ENCODE results near the gene CCDC34.
"Not testable (repeated sequence)": the region's sequence is repeated elsewhere in the genome, so short reads cannot be mapped to it uniquely, and the experiment has no call there.

The CCDC34 gene

DNA sequence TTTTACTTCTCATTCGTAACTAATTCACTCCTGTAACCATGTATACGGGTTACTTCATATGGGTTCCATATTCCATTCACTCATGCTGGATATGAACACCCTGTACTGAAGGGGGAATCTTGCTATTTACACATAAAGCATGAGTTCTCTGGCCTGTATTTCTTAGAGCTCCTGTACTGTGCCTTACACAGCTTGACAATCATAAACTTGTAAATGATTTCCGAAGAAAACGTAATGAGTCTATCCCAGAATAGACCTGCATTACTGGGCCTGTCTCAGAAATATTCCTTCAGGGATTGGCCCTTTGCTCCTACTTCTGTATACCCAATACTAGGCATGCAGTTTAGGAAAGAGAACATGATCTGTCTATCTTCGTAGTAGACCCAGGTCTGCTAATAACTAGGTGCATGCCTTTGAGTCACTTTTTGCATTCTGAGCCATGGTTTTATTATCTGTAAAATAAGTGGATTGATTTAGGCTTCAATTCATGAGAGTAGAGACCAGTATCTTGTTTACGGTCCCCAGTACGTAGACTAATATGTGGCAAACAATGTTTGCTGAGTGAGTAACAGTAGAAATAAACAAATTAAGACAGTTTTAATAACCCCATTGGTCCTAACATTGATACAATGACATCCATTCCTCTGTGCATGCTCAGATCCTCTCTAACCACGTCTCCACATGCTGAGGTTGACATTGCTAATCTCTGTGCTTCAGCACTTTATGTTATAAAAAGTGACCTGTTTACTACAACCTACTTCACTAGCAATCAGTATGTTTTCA is 1.2 kb downstream of the CCDC34 start:
- no peak for DNase-seq

GRCh38 chr11:27358296-27358695 is 4.7 kb downstream of the CCDC34 start:
- no peak for DNase-seq

- DNase-seq = no peak
Measured at GRCh38 chr11:27357250-27357649, 5.8 kb downstream of the CCDC34 start.

- no peak for DNase-seq
Measured at GRCh38 chr11:27356624-27357222, 6.3 kb downstream of the CCDC34 start.

GRCh38 chr11:27355575-27356104 is 7.4 kb downstream of the CCDC34 start:
- DNase-seq = no peak

- no peak for DNase-seq
Measured at GRCh38 chr11:27354359-27354965, 8.6 kb downstream of the CCDC34 start.

- DNase-seq = no peak
Measured at GRCh38 chr11:27353593-27354358, 9.2 kb downstream of the CCDC34 start.

DNA sequence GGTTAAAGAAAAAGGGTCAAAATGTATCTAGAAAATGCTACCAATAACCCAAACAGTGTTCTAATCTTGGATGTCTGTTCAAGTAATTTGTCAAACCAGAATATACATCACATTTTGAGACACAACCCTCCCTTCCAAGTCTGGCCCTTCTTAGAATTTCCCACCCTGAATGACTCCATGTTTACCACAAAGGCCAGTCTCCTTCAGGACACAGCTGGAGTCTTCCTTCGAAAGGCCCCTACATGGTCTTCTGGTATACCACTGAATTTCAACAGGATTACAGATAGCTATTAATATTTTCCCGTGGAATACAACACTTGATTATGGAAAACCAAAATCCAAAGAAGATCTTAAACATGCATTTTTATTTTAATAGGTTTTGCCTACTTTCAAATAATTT is 10.2 kb downstream of the CCDC34 start:
- no peak for DNase-seq

DNA sequence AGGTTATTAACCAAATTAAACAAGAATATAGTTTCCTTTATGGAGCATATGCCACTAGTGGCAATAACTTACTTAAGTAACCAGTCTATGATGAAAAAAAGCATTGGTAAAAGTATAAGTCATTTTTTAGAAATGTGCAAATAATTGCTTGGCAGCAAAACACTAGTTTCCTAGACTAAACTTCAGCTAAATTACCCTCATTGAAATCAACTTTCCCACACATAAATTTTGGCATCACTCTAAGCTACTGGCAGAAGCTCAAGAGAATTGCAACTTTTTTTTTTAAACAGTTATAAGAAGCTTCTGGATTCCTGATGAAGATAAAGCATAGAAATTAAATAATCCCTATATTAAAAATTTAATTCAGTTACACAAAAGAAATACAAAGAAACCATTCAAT is 12.5 kb downstream of the CCDC34 start:
- no peak for DNase-seq

GRCh38 chr11:27349919-27350318 is 13.1 kb downstream of the CCDC34 start:
- DNase-seq = no peak

DNA sequence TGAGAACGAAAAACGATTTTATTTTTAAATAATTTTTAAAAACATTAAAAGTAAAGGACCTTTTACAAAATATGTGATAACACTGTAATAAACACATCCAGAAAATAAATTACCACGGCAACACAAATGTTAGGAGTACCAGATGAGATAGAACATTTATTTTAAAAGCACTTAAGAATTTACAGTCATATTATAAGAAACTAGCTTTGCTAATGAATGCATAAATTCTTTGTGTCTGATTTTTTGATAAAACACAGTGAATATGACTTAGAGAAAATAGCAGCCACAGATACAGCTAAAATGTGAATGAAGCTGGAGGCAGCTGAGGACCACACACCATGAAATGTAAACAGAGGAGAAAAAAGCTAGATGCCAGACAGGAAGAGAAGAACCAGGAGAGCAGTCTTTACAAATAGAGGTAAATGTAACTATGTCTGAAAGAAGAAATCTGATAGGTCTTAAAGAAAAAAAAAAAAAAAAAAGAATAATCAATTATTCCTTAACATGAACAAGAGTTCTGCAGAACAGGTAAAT is 14.6 kb downstream of the CCDC34 start:
- no peak for DNase-seq

- DNase-seq = no peak
Measured at GRCh38 chr11:27347359-27348339, 15.4 kb downstream of the CCDC34 start.

- no peak for DNase-seq
Measured at GRCh38 chr11:27339941-27340340, 23.1 kb downstream of the CCDC34 start.

GRCh38 chr11:27334764-27335163 is 28.3 kb downstream of the CCDC34 start:
- not testable (repeated sequence) for DNase-seq

DNA sequence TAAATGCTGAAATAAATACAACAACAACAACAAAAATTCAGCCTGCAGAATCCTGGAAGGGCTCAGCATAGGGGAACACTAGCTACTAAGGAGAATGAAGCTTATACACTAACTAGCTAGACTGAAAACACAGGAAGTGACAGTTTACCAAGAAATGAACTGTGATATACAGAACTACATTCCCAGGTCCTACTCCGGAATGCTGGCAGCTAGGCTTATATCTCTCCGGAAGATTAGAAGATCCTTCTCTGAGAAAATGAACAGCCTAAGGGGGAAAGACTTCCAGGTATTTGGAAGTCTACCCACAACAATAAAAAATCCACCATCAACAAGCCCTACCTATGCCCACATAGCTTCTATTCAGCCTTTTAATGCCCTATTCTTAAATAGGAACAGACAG is 31.0 kb downstream of the CCDC34 start:
- DNase-seq = no peak

DNA sequence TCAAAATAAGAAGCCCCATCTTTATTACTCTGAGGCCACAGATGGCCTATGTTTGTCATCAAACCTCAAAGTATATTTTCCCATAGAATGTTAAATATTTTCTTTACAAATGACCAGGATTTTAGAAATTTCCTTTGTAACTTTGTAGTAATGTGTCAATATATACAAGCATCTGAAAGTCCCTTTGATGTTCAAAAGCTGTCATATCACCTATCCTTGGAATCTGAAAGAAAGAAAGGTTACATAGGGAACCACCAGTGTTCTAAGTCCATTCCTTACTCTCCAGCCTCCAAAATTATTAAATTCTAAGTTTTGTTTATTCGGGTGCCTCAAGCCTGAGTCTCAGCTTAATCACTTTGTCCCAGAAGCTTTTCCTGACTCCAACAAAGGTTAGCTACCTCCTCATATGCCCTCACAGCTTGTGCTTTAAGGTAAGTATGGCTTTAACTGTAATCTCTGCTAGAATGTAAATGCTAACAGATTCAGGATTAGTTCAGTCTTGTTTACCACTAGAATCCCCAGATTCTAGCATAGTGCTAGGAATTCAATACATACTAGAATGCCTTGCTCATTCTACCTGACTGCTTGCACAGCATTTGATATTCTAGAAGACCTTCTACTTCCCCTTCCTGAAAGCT is 32.3 kb downstream of the CCDC34 start:
- no peak for DNase-seq

GRCh38 chr11:27329867-27330632 is 33.0 kb downstream of the CCDC34 start:
- no peak for DNase-seq

DNA sequence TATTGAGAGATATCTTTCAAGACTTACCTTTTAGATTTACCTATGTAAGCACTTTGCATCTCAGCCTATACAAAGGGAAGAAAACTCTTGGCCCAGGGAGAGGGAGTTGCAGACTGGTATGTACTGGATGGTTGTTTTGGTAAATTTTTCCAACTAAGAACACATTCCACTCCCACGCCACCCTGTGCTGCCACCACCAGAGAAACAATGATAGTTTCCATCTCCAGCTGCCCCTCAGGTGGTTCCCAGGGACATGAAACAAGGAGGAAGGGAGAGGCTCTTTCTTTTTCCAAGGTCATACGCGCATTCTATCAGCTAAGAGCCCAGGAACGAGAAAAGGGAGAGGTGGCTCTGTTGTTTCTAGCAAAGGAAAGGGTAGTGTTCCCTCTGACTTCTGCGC is 34.4 kb downstream of the CCDC34 start:
- no peak for DNase-seq

GRCh38 chr11:27327064-27327463 is 36.0 kb downstream of the CCDC34 start:
- DNase-seq = not testable (repeated sequence)

GRCh38 chr11:27322196-27322595 is 40.8 kb downstream of the CCDC34 start:
- DNase-seq = not testable (repeated sequence)

All from NCI-H1436 treated with DMSO at 0.1 percent for 48 hours (cell line).